HCT116 (cell line): ENCODE data around the gene TMEM131. TPM values are rescaled to one million over a fixed set of nuclear protein-coding genes. Genes with fewer than 3 reads are reported as not detected.

ENCODE experiments used
- ATAC-seq: fragments of 200-7000 bp; cut with Tn5 transposase; 2 replicates; pipeline ENCODE4 v1.9.1; 2020; ENCODE audit warnings: mild to moderate bottlenecking, moderate library complexity
- BruUV-seq: library from RNA; stranded (reverse); fragments of 400-500 nt; replicated peaks from 2 replicates; lab custom pipeline; 2021; lab: Mats Ljungman, UMichigan
- CTCF ChIA-PET: fragments of 300-600 bp; sonication (Branson Sonifier 250); formaldehyde crosslinking; loops from one replicate; lab custom pipeline; 2021; ENCODE audit warnings: antibody characterized with exemption; lab: Charles Lee
- POLR2A ChIA-PET: fragments of 300-600, 350-600 bp; sonication (Branson Sonifier 250); formaldehyde crosslinking; loops from one replicate; lab custom pipeline; 2021; ENCODE audit warnings: antibody characterized with exemption; lab: Charles Lee
- RAD21 ChIA-PET, 2 experiments: fragments of 300-600 bp; sonication (Branson Sonifier 250); formaldehyde crosslinking; loops; one replicate each; lab custom pipeline; 2023; ENCODE audit warnings: low total read pairs in 2 of 2; ENCODE audit not compliant: uncharacterized antibody in 2 of 2, unreplicated experiment in 2 of 2, low non-redundant PET in 1 of 2; lab: Charles Lee
- DNase-seq: peaks from one replicate; pipeline ENCODE4 v3.0.0-alpha.2; 2010; ENCODE audit warnings: low read depth, low spot score
- H2AFZ ChIP-seq: fragments of 200-600 bp; shearing (Covaris generic), sonication (generic); 2 replicates; pipeline ENCODE4 v1.6.1; 2017; ENCODE audit warnings: low read depth, mixed run types, mixed read lengths, antibody characterized with exemption, low read length; ENCODE audit not compliant: poor library complexity, severe bottlenecking
- H3K27ac ChIP-seq: 2 replicates; pipeline ENCODE4 v1.5.1; 2012; ENCODE audit warnings: low read depth, low read length
- H3K27me3 ChIP-seq: fragments of 200-600 bp; sonication (generic); 2 replicates; pipeline ENCODE4 v1.6.1; 2016; ENCODE audit warnings: mixed run types, low read length, mixed read lengths; ENCODE audit not compliant: insufficient read depth
- H3K36me3 ChIP-seq, 2 experiments: fragments of 200-500 bp in 1 of 2; fragments of 200-600 bp in 1 of 2; sonication (Bioruptor generic) in 1 of 2; sonication (generic) in 1 of 2; 2 replicates each; pipeline versions ENCODE4 v1.5.1 to v1.6.1; 2014 to 2016; ENCODE audit warnings: low read length in 2 of 2, inconsistent platforms in 1 of 2, mixed read lengths in 1 of 2, mixed run types in 1 of 2; ENCODE audit not compliant: insufficient read depth in 2 of 2, control insufficient read depth in 1 of 2
- H3K4me1 ChIP-seq, 2 experiments: fragments of 200-600 bp in 1 of 2; sonication (generic) in 1 of 2; 2 replicates each; pipeline versions ENCODE4 v1.5.1 to v1.6.1; 2012 to 2017; ENCODE audit warnings: low read length in 2 of 2, inconsistent platforms in 1 of 2, mild to moderate bottlenecking in 1 of 2, mixed read lengths in 1 of 2, mixed run types in 1 of 2, moderate library complexity in 1 of 2; ENCODE audit not compliant: insufficient read depth in 2 of 2, control insufficient read depth in 1 of 2
- H3K4me2 ChIP-seq: fragments of 200-600 bp; sonication (generic); 2 replicates; pipeline ENCODE4 v1.6.1; 2017; ENCODE audit warnings: mixed run types, low read length, mixed read lengths
- H3K4me3 ChIP-seq, 2 experiments: fragments of 200-600 bp in 1 of 2; sonication (generic) in 1 of 2; replicated peaks in 1 of 2; 2 replicates each; pipeline ENCODE4 v1.5.1; 2011 to 2016; ENCODE audit warnings: low read length in 2 of 2, control low read depth in 1 of 2, low read depth in 1 of 2, mild to moderate bottlenecking in 1 of 2, mixed read lengths in 1 of 2, mixed run types in 1 of 2
- H3K79me2 ChIP-seq: fragments of 200-600 bp; sonication (generic); 2 replicates; pipeline ENCODE4 v1.6.1; 2017; ENCODE audit warnings: mild to moderate bottlenecking, mixed run types, low read length, moderate library complexity, mixed read lengths; ENCODE audit not compliant: insufficient read depth
- H3K9ac ChIP-seq: fragments of 200-600 bp; sonication (generic); 2 replicates; pipeline ENCODE4 v1.6.1; 2016; ENCODE audit warnings: low read length, mixed read lengths
- H3K9me2 ChIP-seq: fragments of 200-600 bp; sonication (generic), shearing (Covaris generic); 2 replicates; pipeline ENCODE4 v1.6.1; 2017; ENCODE audit warnings: mixed run types, mild to moderate bottlenecking, moderate library complexity; ENCODE audit not compliant: insufficient read depth
- H3K9me3 ChIP-seq, 2 experiments: fragments of 200-500 bp in 1 of 2; fragments of 200-600 bp in 1 of 2; sonication (Bioruptor generic) in 1 of 2; sonication (generic) in 1 of 2; 2 replicates each; pipeline ENCODE4 v1.6.1; 2014 to 2017; ENCODE audit warnings: low read length in 2 of 2, mixed read lengths in 2 of 2, inconsistent platforms in 1 of 2, low read depth in 1 of 2, mild to moderate bottlenecking in 1 of 2, mixed run types in 1 of 2, moderate library complexity in 1 of 2; ENCODE audit not compliant: control insufficient read depth in 1 of 2, insufficient read depth in 1 of 2
- H4K20me1 ChIP-seq: fragments of 200-600 bp; sonication (generic), shearing (Covaris generic); 2 replicates; pipeline ENCODE4 v1.6.1; 2017; ENCODE audit warnings: mixed run types, mild to moderate bottlenecking, moderate library complexity; ENCODE audit not compliant: insufficient read depth
- CBX3 ChIP-seq: IDR thresholded peaks from 2 replicates; pipeline ENCODE4 v1.6.1; 2012; ENCODE audit warnings: low read depth
- EGR1 ChIP-seq: IDR thresholded peaks from 2 replicates; pipeline ENCODE4 v1.6.1; 2012; ENCODE audit warnings: low read depth
- JUND ChIP-seq: IDR thresholded peaks from 2 replicates; pipeline ENCODE4 v1.6.1; 2012
- MAX ChIP-seq: IDR thresholded peaks from 2 replicates; pipeline ENCODE4 v1.6.1; 2012
- POLR2A ChIP-seq: IDR thresholded peaks from 2 replicates; pipeline ENCODE4 v1.7.0; 2011; ENCODE audit warnings: borderline replicate concordance; ENCODE audit not compliant: insufficient read depth, insufficient read length; ENCODE audit errors: extremely low read depth
- POLR2AphosphoS5 ChIP-seq: IDR thresholded peaks from 2 replicates; pipeline ENCODE4 v1.6.1; 2011; ENCODE audit warnings: mild to moderate bottlenecking, low read depth, low read length, moderate library complexity
- REST ChIP-seq: IDR thresholded peaks from 2 replicates; pipeline ENCODE4 v1.6.1; 2012; ENCODE audit warnings: low read depth
- ZFX ChIP-seq: fragments of 450-650 bp; IDR thresholded peaks from 2 replicates; pipeline ENCODE4 v1.6.1; 2017
- intact Hi-C: fragments of 100-400 bp; cut with micrococcal nuclease; formaldehyde crosslinking; loops from 2 replicates; pipeline ENCODE4 v1.10.0; 2022
- total RNA-seq: library from RNA; stranded (reverse); gene quantifications from one replicate; pipeline ENCODE4 v1.2.1, GENCODE V29; 2021; ENCODE audit not compliant: unreplicated experiment

The TMEM131 gene
- total RNA-seq, 1 experiment from 2014 or later = 51.5 TPM

GRCh38 chr2:97988722-97989121, 7.0 kb downstream of the TMEM131 start:
- no peak overlapping the region for H3K27ac ChIP-seq
- no peaks in the 10 kb centered on the region for H3K9me2 ChIP-seq
- CTCF ChIA-PET = no interaction called here
- 0 out of 4 replicates have a peak, but pooled peaks cover 0 to 4% of the 10 kb centered on the region in 2 experiments for H3K36me3 ChIP-seq
- H2AFZ ChIP-seq = no peak overlapping the region
- TF ChIP-seq CBX3 (no peak), EGR1 (no peak), ZFX (no peak), MAX (no peak), JUND (no peak), POLR2A (no peak), POLR2AphosphoS5 (no peak), REST (no peak)
- peaks cover 0 to 6% of the 10 kb centered on the region in 2 experiments; a peak in 1 of 4 replicates for H3K9me3 ChIP-seq
- H3K4me2 ChIP-seq = no peak overlapping the region
- no TSS peak for BruUV-seq
- H4K20me1 ChIP-seq = peaks cover 7% of the 10 kb centered on the region; the same call in 1 of the 2 replicates
- POLR2A ChIA-PET = no interaction called here
- ATAC-seq = no peak
- peaks cover under 1 to 22% of the 10 kb centered on the region in 2 experiments; a peak in 3 of 4 replicates for H3K4me1 ChIP-seq
- H3K79me2 ChIP-seq = peaks cover 100% of the 10 kb centered on the region
- H3K4me3 ChIP-seq = no peak overlapping the region
- H3K9ac ChIP-seq = no peak overlapping the region
- intact Hi-C loops = no loop called here
- RAD21 ChIA-PET = no interaction called here
- no peak for DNase-seq
- H3K27me3 ChIP-seq = no peaks in the 10 kb centered on the region
